ENCODE results near the gene TTLL8. TPM values are rescaled to one million over a fixed set of nuclear protein-coding genes. Genes with fewer than 3 reads are reported as not detected.

TTLL8 gene
- total RNA-seq, 1 experiment from 2014 or later: not detected

DNA sequence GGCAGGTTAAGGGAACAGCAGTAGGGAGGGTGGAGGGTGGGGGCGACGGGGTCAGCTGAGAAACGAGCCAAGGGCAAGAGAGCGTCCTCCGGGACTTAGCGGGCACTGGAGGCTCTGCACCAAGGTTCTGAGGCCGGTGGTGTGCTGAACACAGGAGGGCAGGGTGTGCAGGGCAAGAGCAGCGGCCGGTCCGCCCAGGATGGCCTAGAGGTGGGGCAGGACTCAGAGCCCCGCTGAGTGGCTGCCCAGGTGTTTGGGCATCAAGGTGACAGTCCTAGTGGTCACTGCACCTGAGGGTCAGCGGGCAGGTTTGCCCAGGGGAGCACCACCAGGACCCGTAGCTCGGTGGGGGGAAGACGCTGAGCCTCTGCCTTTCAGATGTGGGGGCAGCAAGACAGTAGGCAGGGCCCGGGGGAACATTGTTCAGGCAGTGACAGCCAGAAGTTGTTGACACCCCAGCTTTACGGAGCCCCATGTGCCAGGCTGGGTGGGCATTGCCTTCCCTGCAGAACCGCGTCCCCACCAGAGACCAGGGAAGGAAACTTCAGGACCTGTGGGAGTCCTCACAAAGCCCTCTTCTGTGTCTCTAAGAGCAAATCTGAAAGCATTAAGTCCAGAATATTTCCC is 4.5 kb upstream of the TTLL8 start:
- DNase-seq (ENCODE audit: low spot score): no peak

GRCh38 chr22:50061824-50062355 is 3.8 kb upstream of the TTLL8 start:
- no peak for DNase-seq (ENCODE audit: low spot score)

DNA sequence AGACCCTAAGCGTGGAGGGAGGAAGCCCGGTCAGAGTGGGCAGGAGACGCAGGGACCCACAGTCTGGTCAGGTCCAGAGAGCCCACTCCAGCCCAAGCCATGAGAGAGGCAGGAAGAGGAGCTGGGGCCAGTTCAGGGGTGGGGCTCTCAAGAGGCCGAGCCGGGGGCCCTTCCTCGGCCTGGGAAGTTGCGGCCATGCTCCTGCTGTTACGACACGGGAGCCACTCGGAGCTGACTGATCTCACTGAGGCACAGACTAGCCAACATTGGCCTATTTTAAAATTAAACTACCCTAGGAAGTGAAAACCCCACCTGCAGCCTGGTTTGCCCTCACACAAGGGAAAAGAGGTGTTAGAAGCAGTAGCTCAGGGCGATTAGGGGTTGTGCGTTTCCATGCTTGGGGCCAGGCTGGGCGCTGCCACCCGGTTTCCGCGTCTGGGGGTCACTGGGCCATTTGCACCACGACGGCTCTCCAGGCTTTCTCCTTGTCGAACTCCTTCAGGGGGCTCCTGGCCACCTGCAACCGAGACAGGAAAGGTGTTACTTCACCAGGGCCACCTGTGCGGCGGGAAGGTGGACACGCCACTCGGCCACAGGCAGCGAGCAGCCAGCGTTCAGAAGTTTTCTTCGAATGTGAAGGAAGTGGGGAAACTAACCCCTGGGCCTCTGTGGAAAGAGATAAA is 3.2 kb upstream of the TTLL8 start:
- DNase-seq (ENCODE audit: low spot score): no peak

DNA sequence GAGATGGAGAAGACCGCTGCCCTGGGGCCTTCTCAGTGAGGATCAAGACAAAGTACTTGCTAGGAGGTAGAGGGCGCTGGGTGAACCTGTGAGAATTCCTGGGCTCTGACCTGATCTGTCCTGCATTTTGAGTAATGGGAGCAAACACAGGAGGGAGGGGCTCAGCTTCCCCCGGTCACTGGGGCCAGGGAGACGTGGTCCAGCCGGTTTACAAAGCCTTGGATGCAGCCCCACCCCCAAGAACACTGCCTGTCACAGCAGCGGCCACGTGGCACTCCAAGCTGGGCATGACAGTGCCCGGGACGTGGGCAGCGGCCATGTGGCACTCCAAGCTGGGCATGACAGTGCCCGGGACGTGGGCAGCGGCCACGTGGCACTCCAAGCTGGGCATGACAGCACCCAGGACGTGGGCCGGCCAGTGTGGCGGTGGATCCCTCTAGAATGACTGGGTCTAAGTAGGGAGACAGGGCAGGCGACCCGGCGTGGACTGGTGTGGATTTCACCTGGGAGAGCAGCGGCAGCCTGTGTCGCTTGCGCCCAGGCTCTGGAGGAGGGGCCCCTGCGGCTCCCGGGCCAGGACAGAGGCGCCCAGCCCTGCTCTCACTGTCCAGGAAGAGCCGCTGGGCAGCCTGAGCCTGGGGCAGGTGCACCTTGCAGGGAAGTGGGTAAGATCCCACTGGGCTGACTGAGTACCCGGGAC is 2.5 kb upstream of the TTLL8 start:
- DNase-seq (ENCODE audit: low spot score): no peak

DNA sequence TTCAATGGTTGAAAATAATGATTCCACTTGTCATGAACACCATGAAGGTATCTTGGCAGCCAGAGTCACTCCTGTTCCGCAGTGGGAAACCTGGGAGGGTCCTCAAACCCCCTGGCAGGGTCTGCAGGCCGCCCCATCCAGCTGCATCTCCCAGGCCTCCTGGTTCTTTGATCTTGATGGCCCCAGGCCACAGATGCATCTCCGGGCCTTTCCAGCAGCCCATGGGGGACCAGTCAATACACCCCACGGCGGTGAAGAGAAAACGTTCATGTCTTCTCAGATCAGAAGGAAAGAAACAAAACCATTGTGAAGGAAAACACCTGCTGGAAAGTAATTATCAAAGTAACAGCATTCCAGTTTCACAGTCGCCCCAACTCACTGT is 1.8 kb upstream of the TTLL8 start:
- no peak for DNase-seq (ENCODE audit: low spot score)

DNA sequence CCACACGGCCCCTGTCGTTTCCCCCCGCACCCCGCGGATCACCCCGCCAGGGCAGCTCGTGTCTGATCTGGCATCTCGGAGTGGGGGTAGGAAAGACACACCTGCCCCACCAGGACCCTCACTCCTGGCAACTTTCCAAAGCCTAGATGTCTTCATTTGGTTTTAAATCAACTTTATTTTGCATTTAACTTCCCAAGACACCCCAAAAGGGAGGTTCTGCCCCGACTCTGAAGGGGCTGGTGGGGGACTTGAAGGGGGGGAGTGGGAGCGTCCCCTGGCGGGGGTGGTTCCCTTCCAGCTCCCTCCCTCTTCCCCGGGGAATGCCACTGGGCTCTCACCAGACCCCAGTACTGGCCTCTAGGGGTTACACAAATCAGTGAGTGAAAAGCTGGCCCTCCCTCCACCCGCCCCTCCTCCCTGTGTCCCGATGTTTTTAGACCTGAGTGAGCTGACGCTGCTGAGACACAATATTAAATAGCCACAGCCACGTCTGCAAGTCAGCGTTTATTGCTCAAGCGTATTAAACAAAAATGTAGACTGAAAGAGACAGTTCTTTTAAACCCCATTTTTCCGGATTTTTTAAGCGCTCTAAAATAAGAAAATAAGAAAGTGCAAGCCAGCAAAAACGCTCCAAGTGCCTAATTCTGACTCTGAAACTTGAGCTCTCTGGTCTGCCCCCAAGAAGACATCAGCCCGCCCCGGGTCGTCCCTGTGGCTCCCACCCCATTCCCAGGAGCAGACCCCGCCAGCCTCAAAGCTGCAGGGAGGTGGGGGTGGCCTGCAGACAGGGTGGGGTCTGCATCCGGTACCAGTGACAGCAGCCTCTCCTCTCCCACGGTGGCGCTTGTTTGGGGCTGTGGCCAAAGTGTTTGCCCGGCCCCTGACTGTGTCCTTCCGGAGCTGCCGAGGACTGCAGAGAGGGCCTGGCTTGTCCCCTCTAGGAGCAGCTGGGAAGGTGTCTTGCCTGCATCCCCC is 1.1 kb upstream of the TTLL8 start:
- no peak for DNase-seq (ENCODE audit: low spot score)

- no peak for DNase-seq (ENCODE audit: low spot score)
These were observed 629 bp downstream of the TTLL8 start for GRCh38 chr22:50057278-50058060.

DNA sequence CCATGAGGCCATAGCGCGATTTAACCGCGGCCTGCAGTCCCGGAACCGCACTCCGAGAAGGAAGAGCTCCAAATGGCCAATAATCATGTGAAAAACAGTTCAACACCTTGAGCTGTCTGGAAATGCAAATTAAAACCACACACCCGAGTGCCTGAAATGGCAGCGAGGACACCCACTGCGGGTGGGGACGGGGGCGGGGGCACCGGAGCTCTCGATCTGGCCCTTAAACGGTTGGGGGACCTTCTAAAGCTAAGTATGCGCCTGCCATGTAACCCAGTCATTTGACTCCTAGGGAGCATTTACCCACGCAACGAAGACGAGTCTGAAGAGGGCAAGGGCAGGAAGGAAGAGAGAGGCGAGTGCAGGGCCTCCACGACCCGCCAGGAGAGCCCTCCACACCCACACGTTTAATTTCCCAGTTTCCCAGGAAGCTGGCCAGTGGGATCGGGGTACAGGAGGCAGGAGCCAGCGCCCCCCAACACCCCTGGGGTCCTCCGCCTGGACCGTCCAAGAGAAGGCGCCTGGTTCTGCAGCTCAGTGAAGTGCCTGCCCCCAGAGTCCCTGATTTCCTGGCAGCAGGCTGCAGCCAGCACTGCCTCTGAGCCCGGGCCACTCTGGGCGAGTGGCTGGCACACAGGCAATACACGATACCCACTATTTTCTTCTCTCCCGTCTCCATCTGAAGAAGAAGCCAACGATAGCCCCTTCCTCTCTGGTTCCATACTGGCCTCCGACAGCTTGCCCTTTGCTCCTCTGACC is 1.7 kb downstream of the TTLL8 start:
- no peak for DNase-seq (ENCODE audit: low spot score)

GRCh38 chr22:50053861-50054260 is 4.2 kb downstream of the TTLL8 start:
- DNase-seq (ENCODE audit: low spot score): no peak

GRCh38 chr22:50051930-50052329 is 6.2 kb downstream of the TTLL8 start:
- DNase-seq (ENCODE audit: low spot score): no peak

- DNase-seq (ENCODE audit: low spot score): no peak
These were observed 8.6 kb downstream of the TTLL8 start for GRCh38 chr22:50049299-50050195.

- no peak for DNase-seq (ENCODE audit: low spot score)
These were observed 9.3 kb downstream of the TTLL8 start for GRCh38 chr22:50048836-50049235.

GRCh38 chr22:50048061-50048765 is 9.9 kb downstream of the TTLL8 start:
- DNase-seq (ENCODE audit: low spot score): no peak

DNA sequence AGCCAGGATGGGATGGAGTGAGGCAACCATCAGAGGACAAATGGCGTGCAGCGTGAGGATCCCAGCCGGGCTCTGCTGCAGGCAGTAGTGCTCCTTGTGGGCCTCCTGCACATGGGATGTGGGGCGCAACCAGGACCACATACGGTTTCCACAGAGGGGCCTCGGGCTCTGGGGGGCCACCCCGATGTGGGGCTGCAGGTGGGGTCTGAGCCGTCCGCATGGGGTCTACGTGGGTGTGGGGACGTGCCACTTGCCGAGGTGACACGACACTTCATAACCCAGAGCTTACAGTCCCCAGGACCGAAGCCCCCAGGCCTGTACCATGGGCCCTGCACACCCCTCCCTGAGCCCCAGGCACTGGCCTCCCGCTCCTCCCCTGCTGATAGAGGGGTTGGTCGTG is 10.8 kb downstream of the TTLL8 start:
- DNase-seq (ENCODE audit: low spot score): no peak

DNA sequence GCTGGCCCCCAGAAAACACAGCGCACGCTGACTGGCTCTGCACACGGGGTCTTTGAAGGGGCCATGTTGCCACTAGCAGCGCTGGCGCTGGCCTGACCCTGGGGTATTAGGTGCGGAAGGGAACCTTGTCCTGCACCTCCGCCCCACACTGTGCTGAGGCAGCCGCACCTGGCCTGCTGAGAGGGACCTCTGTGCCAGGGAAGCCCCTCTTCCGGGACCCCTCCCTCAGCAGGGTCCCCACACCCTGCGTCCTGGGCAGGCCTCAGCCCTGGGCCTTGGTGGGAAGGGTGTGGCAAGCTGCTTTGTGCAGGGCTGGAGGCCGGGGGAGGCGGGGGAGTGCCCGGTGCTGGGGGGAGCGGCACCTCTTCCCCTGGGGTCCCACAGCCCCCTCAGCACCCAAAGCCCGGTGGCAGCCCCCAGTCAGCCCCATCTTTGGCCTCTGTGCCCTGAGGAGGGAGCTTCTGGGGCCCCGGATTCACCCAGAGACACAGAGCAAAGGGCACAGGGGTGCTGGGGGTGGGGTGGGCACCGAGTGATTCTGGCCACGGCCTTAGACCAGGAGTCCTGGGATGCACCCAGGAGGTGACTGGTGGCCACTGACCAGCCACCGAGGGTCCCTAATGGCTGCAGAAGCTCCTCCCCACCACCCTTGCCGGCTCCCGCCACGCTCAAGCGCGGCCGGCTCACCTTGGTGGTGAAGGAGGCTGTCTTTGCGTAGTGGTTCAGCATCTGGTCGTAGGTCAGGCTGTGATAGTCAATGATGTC is 11.4 kb downstream of the TTLL8 start:
- no peak for DNase-seq (ENCODE audit: low spot score)

GRCh38 chr22:50046019-50046415 is 12.1 kb downstream of the TTLL8 start:
- DNase-seq (ENCODE audit: low spot score): no peak

DNA sequence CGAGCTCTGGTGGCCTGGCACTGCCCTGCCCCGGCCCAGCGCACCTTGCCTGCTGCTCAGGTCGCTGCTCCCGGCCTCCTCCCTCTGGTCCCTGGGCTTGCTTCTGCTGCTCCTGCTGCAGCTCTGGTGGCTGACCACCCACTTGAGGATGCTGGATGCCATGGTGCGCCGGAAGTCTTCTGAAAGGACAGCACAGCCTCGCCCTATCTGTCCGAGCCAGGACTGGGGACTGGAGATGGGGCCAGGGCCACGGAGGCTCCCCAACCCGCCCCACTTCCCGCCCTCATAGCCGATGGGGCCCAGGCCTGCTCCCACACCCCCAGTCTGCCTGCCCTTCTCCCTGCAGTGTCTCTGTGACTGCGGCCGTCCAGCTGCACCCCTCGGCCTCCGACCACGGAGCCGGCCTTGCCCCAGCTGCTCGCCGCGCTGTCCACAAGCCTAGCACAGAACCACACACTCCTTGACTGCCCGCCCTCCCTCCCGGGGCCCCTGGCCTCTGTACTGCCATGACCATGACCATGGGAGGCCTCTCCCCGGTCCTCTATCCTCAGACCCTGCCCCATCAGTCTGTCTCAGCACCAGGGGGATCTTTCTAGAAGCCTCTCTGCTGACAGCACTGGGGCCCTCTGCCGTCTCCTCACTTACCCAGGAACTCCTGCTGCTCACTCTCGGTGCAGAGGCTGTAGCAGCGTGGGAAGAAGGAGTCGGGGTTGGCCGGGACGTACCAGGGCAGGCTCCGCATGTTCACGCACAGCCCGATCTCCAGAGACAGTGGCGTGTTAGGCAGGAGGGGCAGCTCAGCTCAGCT is 12.7 kb downstream of the TTLL8 start:
- no peak for DNase-seq (ENCODE audit: low spot score)

All from H4 (cell line).